A549 (cell line): ENCODE data around the gene EPHB1.

ENCODE experiments used
- FOSL2 ChIP-seq, 2 experiments: fragments of 450-650 bp in 1 of 2; fragments of >200 bp in 1 of 2; sonication (Bioruptor Twin) in 1 of 2; formaldehyde crosslinking; IDR thresholded peaks; 2 replicates each; pipeline versions ENCODE4 v1.5.0 to v1.6.1; 2016 to 2020; ENCODE audit warnings: mild to moderate bottlenecking in 1 of 2, moderate library complexity in 1 of 2
- PBX3 ChIP-seq: IDR thresholded peaks from 2 replicates; pipeline ENCODE4 v1.6.1; 2012
- POLR2A ChIP-seq: IDR thresholded peaks from 2 replicates; pipeline ENCODE4 v1.6.1; 2012; ENCODE audit warnings: mild to moderate bottlenecking, low read length
- RFX5 ChIP-seq: fragments of 450-650 bp; IDR thresholded peaks from 2 replicates; pipeline ENCODE4 v1.7.1; 2014; ENCODE audit warnings: antibody characterized with exemption, mild to moderate bottlenecking, moderate library complexity
- SMC3 ChIP-seq: fragments of >200 bp; sonication (Bioruptor Twin); formaldehyde crosslinking; IDR thresholded peaks from 3 replicates; pipeline ENCODE4 v1.6.1; 2018; ENCODE audit warnings: inconsistent platforms

- no peak for TF ChIP-seq PBX3
- no peak for TF ChIP-seq SMC3
- TF ChIP-seq POLR2A, result no peak
- no peak for TF ChIP-seq RFX5
- no peak for TF ChIP-seq FOSL2 (IDR thresholded peaks at IDR 0.05)
- TF ChIP-seq FOSL2 (CRISPR knock-in tag; IDR thresholded peaks at IDR 0.05), result no peak
Observed at GRCh38 chr3:135192929-135193328, 397.9 kb downstream of the EPHB1 start.
